H9 (cell line): ENCODE data around the gene PLXNB2. TPM values are rescaled to one million over a fixed set of nuclear protein-coding genes. Genes with fewer than 3 reads are reported as not detected.
"Not testable (repeated sequence)": the region's sequence is repeated elsewhere in the genome, so short reads cannot be mapped to it uniquely, and the experiment has no call there.

Experiments used
- DNase-seq: peaks from one replicate; pipeline ENCODE4 v3.0.0-alpha.2; 2017
- H2AFZ ChIP-seq: one replicate; pipeline ENCODE4 v1.6.1; 2013; ENCODE audit warnings: mild to moderate bottlenecking, low read length, control low read depth, moderate library complexity
- H2AK5ac ChIP-seq: 2 replicates; pipeline ENCODE4 v1.6.1; 2013; ENCODE audit warnings: low read length, control low read depth, mixed read lengths; ENCODE audit not compliant: insufficient read length
- H2BK120ac ChIP-seq: one replicate; pipeline ENCODE4 v1.6.1; 2013; ENCODE audit warnings: low read depth, mild to moderate bottlenecking, low read length, control low read depth, inconsistent platforms; ENCODE audit not compliant: poor library complexity, severe bottlenecking
- H2BK12ac ChIP-seq: 2 replicates; pipeline ENCODE4 v1.6.1; 2013; ENCODE audit warnings: low read length, control low read depth, mixed read lengths, low read depth; ENCODE audit not compliant: insufficient read length
- H2BK15ac ChIP-seq: 2 replicates; pipeline ENCODE4 v1.6.1; 2013; ENCODE audit warnings: low read depth, low read length, control low read depth
- H2BK20ac ChIP-seq: one replicate; pipeline ENCODE4 v1.6.1; 2013; ENCODE audit warnings: low read depth, mild to moderate bottlenecking, low read length, control low read depth, inconsistent platforms; ENCODE audit not compliant: poor library complexity, severe bottlenecking
- H2BK5ac ChIP-seq: 2 replicates; pipeline ENCODE4 v1.6.1; 2013; ENCODE audit warnings: low read length, control low read depth, mixed read lengths; ENCODE audit not compliant: insufficient read length
- H3K14ac ChIP-seq: 2 replicates; pipeline ENCODE4 v1.6.1; 2013; ENCODE audit warnings: low read length, control low read depth; ENCODE audit not compliant: insufficient read depth
- H3K18ac ChIP-seq: 2 replicates; pipeline ENCODE4 v1.6.1; 2013; ENCODE audit warnings: low read depth, mild to moderate bottlenecking, mixed read lengths, low read length, control low read depth; ENCODE audit not compliant: insufficient read length
- H3K23ac ChIP-seq: 2 replicates; pipeline ENCODE4 v1.6.1; 2013; ENCODE audit warnings: low read length, control low read depth, mixed read lengths, low read depth; ENCODE audit not compliant: insufficient read length
- H3K23me2 ChIP-seq: 2 replicates; pipeline ENCODE4 v1.6.1; 2013; ENCODE audit warnings: low read depth, mild to moderate bottlenecking, mixed read lengths, low read length, control low read depth; ENCODE audit not compliant: insufficient read length, poor library complexity, severe bottlenecking
- H3K27ac ChIP-seq: 2 replicates; pipeline ENCODE4 v1.5.1; 2013; ENCODE audit warnings: low read length, control low read depth, mixed read lengths, low read depth; ENCODE audit not compliant: insufficient read length
- H3K27me3 ChIP-seq: 2 replicates; pipeline ENCODE4 v1.6.1; 2013; ENCODE audit warnings: low read length, control low read depth, inconsistent platforms; ENCODE audit not compliant: insufficient read depth
- H3K4ac ChIP-seq: 2 replicates; pipeline ENCODE4 v1.6.1; 2013; ENCODE audit warnings: low read depth, mild to moderate bottlenecking, control low read depth, inconsistent platforms, low read length, moderate library complexity
- H3K4me1 ChIP-seq: 2 replicates; pipeline ENCODE4 v1.6.1; 2013; ENCODE audit warnings: low read length, control low read depth, inconsistent platforms; ENCODE audit not compliant: insufficient read depth
- H3K4me2 ChIP-seq: 2 replicates; pipeline ENCODE4 v1.6.1; 2013; ENCODE audit warnings: low read length, control low read depth, mixed read lengths; ENCODE audit not compliant: insufficient read length, insufficient read depth
- H3K56ac ChIP-seq: 2 replicates; pipeline ENCODE4 v1.6.1; 2013; ENCODE audit warnings: low read depth, mild to moderate bottlenecking, mixed read lengths, low read length, control low read depth; ENCODE audit not compliant: insufficient read length
- H3K79me1 ChIP-seq: 2 replicates; pipeline ENCODE4 v1.6.1; 2013; ENCODE audit warnings: low read depth, mild to moderate bottlenecking, moderate library complexity, low read length, control low read depth, inconsistent platforms; ENCODE audit not compliant: insufficient read depth, poor library complexity, severe bottlenecking
- H3K79me2 ChIP-seq: 2 replicates; pipeline ENCODE4 v1.6.1; 2013; ENCODE audit warnings: low read length, control low read depth, inconsistent platforms; ENCODE audit not compliant: insufficient read depth
- H3K9ac ChIP-seq: 2 replicates; pipeline ENCODE4 v1.6.1; 2013; ENCODE audit warnings: low read length, control low read depth, mixed read lengths; ENCODE audit not compliant: insufficient read length; ENCODE audit errors: extremely low read depth
- H3K9me3 ChIP-seq: one replicate; pipeline ENCODE4 v1.6.1; 2013; ENCODE audit warnings: low read depth, low read length, inconsistent platforms; ENCODE audit not compliant: control insufficient read depth
- H3T11ph ChIP-seq: one replicate; pipeline ENCODE4 v1.6.1; 2013; ENCODE audit warnings: mild to moderate bottlenecking, low read length, control low read depth, inconsistent platforms
- H4K20me1 ChIP-seq: one replicate; pipeline ENCODE4 v1.6.1; 2013; ENCODE audit not compliant: control insufficient read depth, insufficient read length, insufficient read depth
- H4K5ac ChIP-seq: 2 replicates; pipeline ENCODE4 v1.6.1; 2013; ENCODE audit warnings: low read depth, mild to moderate bottlenecking, mixed read lengths, low read length, control low read depth; ENCODE audit not compliant: insufficient read length
- H4K8ac ChIP-seq: replicated peaks from 2 replicates; pipeline ENCODE4 v1.6.1; 2013; ENCODE audit warnings: low read length, control low read depth, mixed read lengths, low read depth; ENCODE audit not compliant: insufficient read length
- H4K91ac ChIP-seq: 2 replicates; pipeline ENCODE4 v1.6.1; 2013; ENCODE audit warnings: low read depth, mild to moderate bottlenecking, moderate library complexity, mixed read lengths, low read length, control low read depth; ENCODE audit not compliant: insufficient read length
- H3K27ac Mint-ChIP-seq, 3 experiments: 2 replicates in 2 of 3; 3 replicates in 1 of 3; pipeline ENCODE4 v1.8.0; 2020 to 2021; ENCODE audit warnings: mixed read lengths in 3 of 3, mild to moderate bottlenecking in 1 of 3, moderate library complexity in 1 of 3
- H3K27me3 Mint-ChIP-seq: 2 replicates; pipeline ENCODE4 v1.8.0; 2021; ENCODE audit warnings: low read depth, mild to moderate bottlenecking, moderate library complexity, mixed read lengths
- H3K36me3 Mint-ChIP-seq, 3 experiments: 2 replicates in 2 of 3; 3 replicates in 1 of 3; pipeline ENCODE4 v1.8.0; 2020 to 2021; ENCODE audit warnings: low read depth in 3 of 3, mixed read lengths in 3 of 3; ENCODE audit not compliant: insufficient read depth in 1 of 3
- H3K4me1 Mint-ChIP-seq, 2 experiments: 2 replicates each; pipeline ENCODE4 v1.8.0; 2020; ENCODE audit warnings: mixed read lengths in 2 of 2
- H3K4me3 Mint-ChIP-seq, 2 experiments: 2 replicates in 1 of 2; 3 replicates in 1 of 2; pipeline ENCODE4 v1.8.0; 2020 to 2021; ENCODE audit warnings: mild to moderate bottlenecking in 2 of 2, mixed read lengths in 2 of 2, moderate library complexity in 1 of 2
- H3K9me3 Mint-ChIP-seq, 2 experiments: 2 replicates in 1 of 2; 3 replicates in 1 of 2; pipeline ENCODE4 v1.8.0; 2020; ENCODE audit warnings: mild to moderate bottlenecking in 2 of 2, mixed read lengths in 2 of 2, moderate library complexity in 1 of 2
- CTCF ChIP-seq: fragments of 200-600 bp; sonication (generic); conservative IDR thresholded peaks from 3 replicates; pipeline ENCODE4 v1.8.0; 2021; ENCODE audit warnings: antibody characterized with exemption, mild to moderate bottlenecking
- WGBS: extraction: QIAGEN DNeasy Blood & Tissue Kit; methylation state at CpG from one replicate; pipeline ENCODE4 v1.1.7; 2013; ENCODE audit warnings: missing lambda C conversion rate, low lambda C conversion rate, mixed read lengths; ENCODE audit not compliant: insufficient read length; ENCODE audit errors: extremely low coverage; 5-methylcytosine and 5-hydroxymethylcytosine counted together
- total RNA-seq: library from RNA; stranded (reverse); gene quantifications from 2 replicates; pipeline ENCODE4 v1.2.1, GENCODE V29; 2021

PLXNB2 gene
- total RNA-seq, 1 experiment from 2014 or later = 87.6 TPM

GRCh38 chr22:50337262-50338041 lies 30.0 kb upstream of the PLXNB2 start:
- Histone ChIP-seq H2BK12ac (no peak overlapping the region), H3K9me3 (no peaks in the 10 kb centered on the region), H3K4me2 (no peak overlapping the region), H3K4me1 (no peaks in the 10 kb centered on the region), H3K18ac (no peak overlapping the region), H4K8ac (peak overlapping the region; percentile 1), H3K27me3 (no peaks in the 10 kb centered on the region), H2BK5ac (no peak overlapping the region), H3K4ac (no peak overlapping the region), H2AFZ (no peak overlapping the region), H2BK20ac (no peak overlapping the region), H3K56ac (no peak overlapping the region), H3K79me2 (no peaks in the 10 kb centered on the region), H3K23me2 (peaks cover 6% of the 10 kb centered on the region), H3K23ac (peak overlapping the region; percentile 5), H3K14ac (no peak overlapping the region), H2BK15ac (no peak overlapping the region), H3K27ac (no peak overlapping the region), H3T11ph (no peak overlapping the region), H3K9ac (no peak overlapping the region), H4K20me1 (no peaks in the 10 kb centered on the region), H3K79me1 (no peaks in the 10 kb centered on the region), H4K91ac (no peak overlapping the region), H2AK5ac (no peak overlapping the region), H4K5ac (no peak overlapping the region), H2BK120ac (no peak overlapping the region)
- Mint-ChIP-seq H3K27me3 (no peaks in the 10 kb centered on the region; the same call in none of the 2 replicates), H3K9me3 (no peaks in the 10 kb centered on the region), H3K4me1 (no peaks in the 10 kb centered on the region), H3K27ac (no peak overlapping the region), H3K4me3 (no peak overlapping the region), H3K36me3 (no peaks in the 10 kb centered on the region; a peak in 1 of 7 replicates)
- no peak for DNase-seq
- no peak for TF ChIP-seq CTCF
- whole genome bisulfite sequencing = 100% methylated on average over 7 of the region's 13 CpGs

GRCh38 chr22:50334433-50334832 lies 27.0 kb upstream of the PLXNB2 start:
- H3K4ac ChIP-seq, H2BK15ac ChIP-seq, H3T11ph ChIP-seq, H2BK12ac ChIP-seq, H2BK20ac ChIP-seq, H3K14ac ChIP-seq, H3K23me2 ChIP-seq, H2AFZ ChIP-seq, H3K4me2 ChIP-seq, H3K36me3 Mint-ChIP-seq, H3K27ac Mint-ChIP-seq, H3K27ac ChIP-seq, H3K4me3 Mint-ChIP-seq, H3K18ac ChIP-seq, H4K20me1 ChIP-seq, H3K27me3 ChIP-seq, H2BK5ac ChIP-seq, H3K9me3 Mint-ChIP-seq, H3K9me3 ChIP-seq, H2AK5ac ChIP-seq, H4K5ac ChIP-seq, DNase-seq, H2BK120ac ChIP-seq, H4K91ac ChIP-seq, H3K79me1 ChIP-seq, H3K4me1 Mint-ChIP-seq, H3K9ac ChIP-seq, H3K4me1 ChIP-seq, H4K8ac ChIP-seq, H3K56ac ChIP-seq, H3K23ac ChIP-seq, H3K27me3 Mint-ChIP-seq, H3K79me2 ChIP-seq: not testable (repeated sequence)
- no CpG with 5 or more reads among the region's 5 CpGs for WGBS
